Measurements from ENCODE around the gene L3MBTL4.

- TF ChIP-seq CTCF (IDR thresholded peaks at IDR 0.05) (no peak), POLR2A (IDR thresholded peaks at IDR 0.05) (no peak)
These were observed 132.8 kb downstream of the L3MBTL4 start for GRCh38 chr18:6281874-6282273.
